ENCODE results near the gene SFRP5. TPM values are rescaled to one million over a fixed set of nuclear protein-coding genes. Genes with fewer than 3 reads are reported as not detected.

Gene SFRP5
- total and polyA plus RNA-seq, 2 of the 13 experiments (the other 11 are each of a cell fraction or from before 2014, with no cell fraction given), result 0.32 to 1.7 TPM

GRCh38 chr10:97771055-97771891, 526 bp downstream of the SFRP5 start (continued):
- no peak for TF ChIP-seq NR0B2 (CRISPR knock-in tag; IDR thresholded peaks at IDR 0.05)
- no peak for TF ChIP-seq ZNF619 (CRISPR knock-in tag; IDR thresholded peaks at IDR 0.05)
- TF ChIP-seq ZNF225 (CRISPR knock-in tag; IDR thresholded peaks at IDR 0.05), result no peak
- TF ChIP-seq NFATC3 (CRISPR knock-in tag; IDR thresholded peaks at IDR 0.05), result no peak
- TF ChIP-seq ZFX (CRISPR knock-in tag; IDR thresholded peaks at IDR 0.05; ENCODE audit: low read depth), result 0 out of 2 replicates have a peak, but pooled peaks have one; percentile 14
- TF ChIP-seq MLX (CRISPR knock-in tag; IDR thresholded peaks at IDR 0.05), result no peak
- TF ChIP-seq RBAK (CRISPR knock-in tag; IDR thresholded peaks at IDR 0.05), result no peak
- peak; percentile 41; the same call in 1 of the 2 replicates for TF ChIP-seq KDM2A (CRISPR knock-in tag; IDR thresholded peaks at IDR 0.05; ENCODE audit: borderline replicate concordance, low read depth)
- TF ChIP-seq, protein P1, sequence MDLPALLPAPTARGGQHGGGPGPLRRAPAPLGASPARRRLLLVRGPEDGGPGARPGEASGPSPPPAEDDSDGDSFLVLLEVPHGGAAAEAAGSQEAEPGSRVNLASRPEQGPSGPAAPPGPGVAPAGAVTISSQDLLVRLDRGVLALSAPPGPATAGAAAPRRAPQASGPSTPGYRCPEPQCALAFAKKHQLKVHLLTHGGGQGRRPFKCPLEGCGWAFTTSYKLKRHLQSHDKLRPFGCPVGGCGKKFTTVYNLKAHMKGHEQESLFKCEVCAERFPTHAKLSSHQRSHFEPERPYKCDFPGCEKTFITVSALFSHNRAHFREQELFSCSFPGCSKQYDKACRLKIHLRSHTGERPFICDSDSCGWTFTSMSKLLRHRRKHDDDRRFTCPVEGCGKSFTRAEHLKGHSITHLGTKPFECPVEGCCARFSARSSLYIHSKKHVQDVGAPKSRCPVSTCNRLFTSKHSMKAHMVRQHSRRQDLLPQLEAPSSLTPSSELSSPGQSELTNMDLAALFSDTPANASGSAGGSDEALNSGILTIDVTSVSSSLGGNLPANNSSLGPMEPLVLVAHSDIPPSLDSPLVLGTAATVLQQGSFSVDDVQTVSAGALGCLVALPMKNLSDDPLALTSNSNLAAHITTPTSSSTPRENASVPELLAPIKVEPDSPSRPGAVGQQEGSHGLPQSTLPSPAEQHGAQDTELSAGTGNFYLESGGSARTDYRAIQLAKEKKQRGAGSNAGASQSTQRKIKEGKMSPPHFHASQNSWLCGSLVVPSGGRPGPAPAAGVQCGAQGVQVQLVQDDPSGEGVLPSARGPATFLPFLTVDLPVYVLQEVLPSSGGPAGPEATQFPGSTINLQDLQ (CRISPR knock-in tag; IDR thresholded peaks at IDR 0.05), result no peak
- TF ChIP-seq, protein P2, sequence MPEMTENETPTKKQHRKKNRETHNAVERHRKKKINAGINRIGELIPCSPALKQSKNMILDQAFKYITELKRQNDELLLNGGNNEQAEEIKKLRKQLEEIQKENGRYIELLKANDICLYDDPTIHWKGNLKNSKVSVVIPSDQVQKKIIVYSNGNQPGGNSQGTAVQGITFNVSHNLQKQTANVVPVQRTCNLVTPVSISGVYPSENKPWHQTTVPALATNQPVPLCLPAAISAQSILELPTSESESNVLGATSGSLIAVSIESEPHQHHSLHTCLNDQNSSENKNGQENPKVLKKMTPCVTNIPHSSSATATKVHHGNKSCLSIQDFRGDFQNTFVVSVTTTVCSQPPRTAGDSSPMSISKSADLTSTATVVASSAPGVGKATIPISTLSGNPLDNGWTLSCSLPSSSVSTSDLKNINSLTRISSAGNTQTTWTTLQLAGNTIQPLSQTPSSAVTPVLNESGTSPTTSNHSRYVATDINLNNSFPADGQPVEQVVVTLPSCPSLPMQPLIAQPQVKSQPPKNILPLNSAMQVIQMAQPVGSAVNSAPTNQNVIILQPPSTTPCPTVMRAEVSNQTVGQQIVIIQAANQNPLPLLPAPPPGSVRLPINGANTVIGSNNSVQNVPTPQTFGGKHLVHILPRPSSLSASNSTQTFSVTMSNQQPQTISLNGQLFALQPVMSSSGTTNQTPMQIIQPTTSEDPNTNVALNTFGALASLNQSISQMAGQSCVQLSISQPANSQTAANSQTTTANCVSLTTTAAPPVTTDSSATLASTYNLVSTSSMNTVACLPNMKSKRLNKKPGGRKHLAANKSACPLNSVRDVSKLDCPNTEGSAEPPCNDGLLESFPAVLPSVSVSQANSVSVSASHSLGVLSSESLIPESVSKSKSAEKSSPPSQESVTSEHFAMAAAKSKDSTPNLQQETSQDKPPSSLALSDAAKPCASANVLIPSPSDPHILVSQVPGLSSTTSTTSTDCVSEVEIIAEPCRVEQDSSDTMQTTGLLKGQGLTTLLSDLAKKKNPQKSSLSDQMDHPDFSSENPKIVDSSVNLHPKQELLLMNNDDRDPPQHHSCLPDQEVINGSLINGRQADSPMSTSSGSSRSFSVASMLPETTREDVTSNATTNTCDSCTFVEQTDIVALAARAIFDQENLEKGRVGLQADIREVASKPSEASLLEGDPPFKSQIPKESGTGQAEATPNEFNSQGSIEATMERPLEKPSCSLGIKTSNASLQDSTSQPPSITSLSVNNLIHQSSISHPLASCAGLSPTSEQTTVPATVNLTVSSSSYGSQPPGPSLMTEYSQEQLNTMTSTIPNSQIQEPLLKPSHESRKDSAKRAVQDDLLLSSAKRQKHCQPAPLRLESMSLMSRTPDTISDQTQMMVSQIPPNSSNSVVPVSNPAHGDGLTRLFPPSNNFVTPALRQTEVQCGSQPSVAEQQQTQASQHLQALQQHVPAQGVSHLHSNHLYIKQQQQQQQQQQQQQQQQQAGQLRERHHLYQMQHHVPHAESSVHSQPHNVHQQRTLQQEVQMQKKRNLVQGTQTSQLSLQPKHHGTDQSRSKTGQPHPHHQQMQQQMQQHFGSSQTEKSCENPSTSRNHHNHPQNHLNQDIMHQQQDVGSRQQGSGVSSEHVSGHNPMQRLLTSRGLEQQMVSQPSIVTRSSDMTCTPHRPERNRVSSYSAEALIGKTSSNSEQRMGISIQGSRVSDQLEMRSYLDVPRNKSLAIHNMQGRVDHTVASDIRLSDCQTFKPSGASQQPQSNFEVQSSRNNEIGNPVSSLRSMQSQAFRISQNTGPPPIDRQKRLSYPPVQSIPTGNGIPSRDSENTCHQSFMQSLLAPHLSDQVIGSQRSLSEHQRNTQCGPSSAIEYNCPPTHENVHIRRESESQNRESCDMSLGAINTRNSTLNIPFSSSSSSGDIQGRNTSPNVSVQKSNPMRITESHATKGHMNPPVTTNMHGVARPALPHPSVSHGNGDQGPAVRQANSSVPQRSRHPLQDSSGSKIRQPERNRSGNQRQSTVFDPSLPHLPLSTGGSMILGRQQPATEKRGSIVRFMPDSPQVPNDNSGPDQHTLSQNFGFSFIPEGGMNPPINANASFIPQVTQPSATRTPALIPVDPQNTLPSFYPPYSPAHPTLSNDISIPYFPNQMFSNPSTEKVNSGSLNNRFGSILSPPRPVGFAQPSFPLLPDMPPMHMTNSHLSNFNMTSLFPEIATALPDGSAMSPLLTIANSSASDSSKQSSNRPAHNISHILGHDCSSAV (CRISPR knock-in tag; IDR thresholded peaks at IDR 0.05; ENCODE audit: borderline replicate concordance), result no peak
- TF ChIP-seq SP4 (CRISPR knock-in tag; IDR thresholded peaks at IDR 0.05), result no peak
- no peak for TF ChIP-seq ZNF549 (CRISPR knock-in tag; IDR thresholded peaks at IDR 0.05)
- TF ChIP-seq DNMT3B (CRISPR knock-in tag; conservative IDR thresholded peaks at IDR 0.05), result no peak
